GM12801 (cell line): Measurements from ENCODE around the gene PIK3R2.

Experiments
- TF ChIP-seq, protein P1 (sequence below): IDR thresholded peaks from one replicate; pipeline ENCODE4 v1.5.1; 2011; ENCODE audit warnings: control low read depth; ENCODE audit not compliant: insufficient read length; ENCODE audit errors: extremely low read depth

PIK3R2 gene

DNA sequence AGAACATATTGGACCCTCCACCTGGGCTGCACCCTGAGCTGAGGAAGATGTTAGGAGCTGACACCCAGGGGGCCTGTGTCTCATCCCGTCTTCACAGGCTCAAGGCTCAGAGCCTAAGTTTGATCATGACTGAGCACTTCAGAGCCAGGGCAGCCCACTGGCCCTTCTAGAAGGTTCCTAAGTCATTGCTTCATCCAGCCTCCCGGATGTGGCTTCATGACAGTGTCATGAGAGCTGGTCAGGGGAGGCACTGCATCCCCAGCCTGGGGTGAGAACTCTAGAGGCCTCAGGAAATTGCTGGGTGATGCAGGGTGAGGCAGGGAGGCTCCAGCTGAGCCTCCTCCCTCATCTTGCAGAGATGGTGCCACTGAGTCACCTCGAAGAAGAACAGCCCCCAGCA is 24.9 kb upstream of the PIK3R2 start:
- TF ChIP-seq, protein P1, sequence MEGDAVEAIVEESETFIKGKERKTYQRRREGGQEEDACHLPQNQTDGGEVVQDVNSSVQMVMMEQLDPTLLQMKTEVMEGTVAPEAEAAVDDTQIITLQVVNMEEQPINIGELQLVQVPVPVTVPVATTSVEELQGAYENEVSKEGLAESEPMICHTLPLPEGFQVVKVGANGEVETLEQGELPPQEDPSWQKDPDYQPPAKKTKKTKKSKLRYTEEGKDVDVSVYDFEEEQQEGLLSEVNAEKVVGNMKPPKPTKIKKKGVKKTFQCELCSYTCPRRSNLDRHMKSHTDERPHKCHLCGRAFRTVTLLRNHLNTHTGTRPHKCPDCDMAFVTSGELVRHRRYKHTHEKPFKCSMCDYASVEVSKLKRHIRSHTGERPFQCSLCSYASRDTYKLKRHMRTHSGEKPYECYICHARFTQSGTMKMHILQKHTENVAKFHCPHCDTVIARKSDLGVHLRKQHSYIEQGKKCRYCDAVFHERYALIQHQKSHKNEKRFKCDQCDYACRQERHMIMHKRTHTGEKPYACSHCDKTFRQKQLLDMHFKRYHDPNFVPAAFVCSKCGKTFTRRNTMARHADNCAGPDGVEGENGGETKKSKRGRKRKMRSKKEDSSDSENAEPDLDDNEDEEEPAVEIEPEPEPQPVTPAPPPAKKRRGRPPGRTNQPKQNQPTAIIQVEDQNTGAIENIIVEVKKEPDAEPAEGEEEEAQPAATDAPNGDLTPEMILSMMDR: no peak

DNA sequence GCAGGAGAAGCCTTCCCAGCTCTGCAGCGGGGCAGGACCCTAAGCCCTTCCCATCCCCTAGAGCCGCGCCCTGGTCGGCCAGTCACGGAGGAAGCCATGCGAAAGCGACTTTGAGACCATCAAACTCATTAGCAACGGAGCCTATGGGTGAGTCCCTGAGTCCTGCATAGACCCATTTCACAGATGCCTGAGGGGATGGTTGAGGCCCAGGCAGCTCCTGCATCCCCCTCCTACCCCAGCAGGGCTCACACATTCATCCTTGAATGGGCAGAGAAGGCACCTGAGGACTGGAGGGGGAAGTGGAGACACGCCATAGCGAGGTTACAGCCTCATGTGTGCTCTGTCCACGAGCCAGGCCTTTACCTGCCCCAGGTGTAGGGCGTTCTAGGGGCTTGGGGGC is 24.2 kb upstream of the PIK3R2 start:
- TF ChIP-seq, protein P1: no peak

DNA sequence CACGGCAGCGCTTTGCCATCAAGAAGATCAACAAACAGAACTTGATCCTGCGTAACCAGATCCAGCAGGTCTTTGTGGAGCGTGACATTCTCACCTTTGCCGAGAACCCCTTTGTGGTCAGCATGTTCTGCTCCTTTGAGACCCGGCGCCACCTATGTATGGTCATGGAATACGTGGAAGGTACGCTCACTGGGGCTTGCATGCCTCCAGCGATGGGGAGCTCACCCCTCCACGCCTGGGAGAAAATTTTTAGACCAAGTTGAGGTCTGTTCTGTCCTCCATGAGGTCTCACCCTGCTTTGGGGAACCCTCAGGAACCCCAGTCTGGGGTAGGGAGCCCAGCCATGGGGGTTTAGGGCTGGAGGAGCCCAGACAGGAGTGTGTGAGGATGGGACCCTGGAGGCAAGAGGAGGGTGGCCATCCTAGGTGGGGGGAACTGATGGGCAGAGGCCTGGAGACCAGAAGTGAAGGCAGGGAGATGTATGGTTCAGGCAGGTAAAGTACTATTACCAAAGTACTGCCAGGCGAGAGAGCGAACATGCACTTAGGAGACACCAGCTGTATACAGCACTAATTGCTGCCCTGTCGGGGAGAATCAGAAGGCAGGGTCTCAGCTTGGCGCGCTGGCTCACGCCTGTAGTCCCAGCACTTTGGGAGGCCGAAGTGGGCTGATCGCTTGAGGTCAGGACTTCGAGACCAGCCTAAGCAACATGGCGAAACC is 22.3 kb upstream of the PIK3R2 start:
- TF ChIP-seq, protein P1: no peak

DNA sequence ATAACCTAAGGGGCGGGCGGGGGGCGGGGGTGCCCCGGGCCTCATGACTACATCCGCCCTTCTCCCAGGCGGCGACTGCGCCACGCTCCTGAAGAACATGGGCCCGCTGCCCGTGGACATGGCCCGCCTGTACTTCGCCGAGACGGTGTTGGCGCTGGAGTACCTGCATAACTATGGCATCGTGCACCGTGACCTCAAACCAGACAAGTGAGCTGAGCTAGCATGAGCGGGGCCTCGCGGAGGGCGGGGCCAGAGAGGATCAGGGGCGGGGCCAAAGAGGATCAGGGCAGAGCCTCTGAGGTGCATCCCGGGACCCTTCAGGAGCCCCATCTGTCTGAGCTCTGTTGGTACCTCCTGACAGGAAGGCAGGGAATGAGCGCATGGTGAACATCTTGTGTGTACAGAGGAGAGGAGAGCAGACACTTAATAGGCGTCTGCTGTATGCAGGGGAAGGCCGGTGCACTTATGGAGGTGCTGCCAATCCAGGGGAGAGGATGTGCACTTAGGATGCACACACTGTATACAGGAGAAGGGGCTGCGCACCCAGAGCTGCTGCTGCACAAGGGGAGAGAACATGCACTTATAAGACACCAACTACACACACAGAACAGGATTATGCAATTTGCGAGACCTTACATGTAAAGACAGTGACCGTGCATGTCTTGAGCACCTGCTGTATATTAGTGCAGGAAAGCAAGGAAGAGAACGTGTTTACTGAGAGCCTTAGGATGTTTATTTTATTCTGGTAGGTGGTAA is 20.9 kb upstream of the PIK3R2 start:
- TF ChIP-seq, protein P1: no peak

DNA sequence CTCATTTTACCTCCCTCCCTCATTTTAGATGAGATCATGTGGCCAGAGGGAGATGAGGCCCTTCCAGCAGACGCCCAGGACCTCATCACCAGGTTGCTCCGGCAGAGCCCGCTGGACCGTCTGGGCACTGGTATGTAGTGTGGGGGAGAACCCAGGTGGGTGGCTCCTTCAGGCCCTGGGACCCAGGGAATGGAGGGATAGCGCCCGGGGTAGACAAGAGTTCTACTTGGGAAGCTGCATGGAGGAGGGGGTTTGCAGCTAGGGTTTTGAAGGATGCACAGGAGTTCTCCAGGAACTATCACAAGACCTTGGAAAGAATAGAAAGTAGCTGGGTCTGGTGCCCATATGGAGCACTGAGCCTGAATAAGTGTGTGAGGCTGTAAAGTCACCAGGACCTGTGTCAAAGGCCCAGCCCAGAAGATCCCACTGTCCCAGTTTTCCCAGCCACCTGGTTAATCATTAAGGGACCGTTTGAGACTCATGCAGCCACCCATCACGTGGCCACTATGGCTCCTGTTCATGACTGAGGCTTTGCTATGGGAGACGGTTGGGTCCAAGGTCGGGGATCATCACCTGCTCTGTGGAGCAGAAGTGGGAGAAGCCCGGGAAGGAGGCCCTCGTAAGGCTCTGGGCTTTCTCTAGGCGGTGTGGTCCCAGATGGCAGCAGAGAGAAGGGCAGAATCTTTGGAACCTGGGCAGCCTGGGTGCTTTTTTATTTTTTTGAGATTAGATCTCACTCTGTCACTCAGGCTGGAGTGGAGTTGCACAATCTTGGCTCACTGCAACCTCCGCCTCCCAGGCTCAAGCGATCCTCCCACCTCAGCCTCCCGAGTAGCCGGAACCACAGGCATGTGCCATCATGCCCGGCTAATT is 17.0 kb upstream of the PIK3R2 start:
- TF ChIP-seq, protein P1: no peak

DNA sequence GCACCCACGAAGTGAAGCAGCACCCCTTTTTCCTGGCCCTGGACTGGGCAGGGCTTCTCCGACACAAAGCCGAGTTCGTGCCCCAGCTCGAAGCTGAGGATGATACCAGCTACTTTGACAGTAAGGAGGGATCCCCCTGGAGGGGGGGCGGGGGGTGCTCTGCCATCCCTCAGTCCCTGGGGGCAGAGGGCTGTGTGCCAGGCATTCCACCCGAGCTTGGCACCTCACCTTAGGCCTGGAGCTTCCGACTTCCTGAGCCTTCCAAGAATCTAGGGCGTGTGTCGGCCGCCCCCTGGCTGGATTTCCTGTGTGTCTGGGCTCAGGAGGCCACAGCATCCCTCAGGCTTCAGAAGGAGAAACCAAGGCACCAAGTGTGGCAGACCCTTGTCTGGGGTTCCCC is 15.7 kb upstream of the PIK3R2 start:
- TF ChIP-seq, protein P1: no peak
